OCI-M2 (cell line): ENCODE data around the gene ZNF862.
"Not testable (repeated sequence)": the region's sequence is repeated elsewhere in the genome, so short reads cannot be mapped to it uniquely, and the experiment has no call there.

Experiments used
- DNase-seq: peaks from one replicate; lab custom pipeline; 2025; ENCODE audit not compliant: unreplicated experiment; lab: John Stamatoyannopoulos, UW

Gene ZNF862

DNA sequence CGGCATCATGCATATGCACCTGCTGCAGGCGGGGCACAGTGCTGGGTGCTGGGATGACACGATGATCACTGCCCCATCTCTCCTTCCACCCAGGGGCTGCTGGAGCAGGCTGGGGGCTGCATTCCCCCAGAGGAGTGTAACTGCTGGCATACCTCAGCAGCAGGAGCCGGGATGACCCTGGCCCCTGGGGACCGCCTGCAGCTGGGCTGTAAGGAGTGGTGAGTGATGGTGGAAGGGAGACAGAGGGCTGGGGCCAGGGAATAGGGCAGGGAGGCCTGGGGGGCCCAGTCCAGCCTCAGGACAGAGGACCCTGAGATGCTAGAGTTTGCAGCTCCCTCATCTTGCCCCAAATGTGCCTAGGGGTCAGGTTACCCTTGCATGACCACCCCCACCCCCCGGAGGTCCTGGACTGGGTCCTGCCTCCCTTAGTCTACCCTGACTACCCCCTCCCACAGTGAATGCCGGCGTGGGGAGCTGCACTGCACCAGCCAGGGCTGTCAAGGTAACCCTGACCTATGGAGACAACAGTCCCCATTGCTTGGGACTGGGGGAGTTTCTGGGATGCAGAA lies 14.5 kb upstream of the ZNF862 start:
- no peak for DNase-seq

DNA sequence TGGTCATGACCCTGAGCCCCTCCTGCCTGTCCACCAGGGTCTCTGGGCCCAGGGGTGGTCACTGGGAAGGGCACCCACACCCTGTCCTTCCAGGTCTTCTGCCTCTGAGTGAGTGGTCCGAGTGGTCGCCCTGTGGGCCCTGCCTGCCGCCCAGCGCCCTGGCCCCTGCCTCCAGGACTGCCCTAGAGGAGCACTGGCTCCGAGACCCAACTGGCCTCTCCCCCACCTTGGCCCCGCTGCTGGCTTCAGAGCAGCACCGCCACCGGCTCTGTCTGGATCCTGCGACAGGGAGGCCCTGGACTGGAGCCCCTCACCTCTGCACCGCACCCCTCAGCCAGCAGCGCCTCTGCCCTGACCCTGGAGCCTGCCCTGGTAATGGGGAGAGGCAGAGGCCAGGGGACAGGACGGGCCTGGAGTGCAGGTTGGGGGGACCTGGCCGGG lies 13.9 kb upstream of the ZNF862 start:
- DNase-seq, result no peak

DNA sequence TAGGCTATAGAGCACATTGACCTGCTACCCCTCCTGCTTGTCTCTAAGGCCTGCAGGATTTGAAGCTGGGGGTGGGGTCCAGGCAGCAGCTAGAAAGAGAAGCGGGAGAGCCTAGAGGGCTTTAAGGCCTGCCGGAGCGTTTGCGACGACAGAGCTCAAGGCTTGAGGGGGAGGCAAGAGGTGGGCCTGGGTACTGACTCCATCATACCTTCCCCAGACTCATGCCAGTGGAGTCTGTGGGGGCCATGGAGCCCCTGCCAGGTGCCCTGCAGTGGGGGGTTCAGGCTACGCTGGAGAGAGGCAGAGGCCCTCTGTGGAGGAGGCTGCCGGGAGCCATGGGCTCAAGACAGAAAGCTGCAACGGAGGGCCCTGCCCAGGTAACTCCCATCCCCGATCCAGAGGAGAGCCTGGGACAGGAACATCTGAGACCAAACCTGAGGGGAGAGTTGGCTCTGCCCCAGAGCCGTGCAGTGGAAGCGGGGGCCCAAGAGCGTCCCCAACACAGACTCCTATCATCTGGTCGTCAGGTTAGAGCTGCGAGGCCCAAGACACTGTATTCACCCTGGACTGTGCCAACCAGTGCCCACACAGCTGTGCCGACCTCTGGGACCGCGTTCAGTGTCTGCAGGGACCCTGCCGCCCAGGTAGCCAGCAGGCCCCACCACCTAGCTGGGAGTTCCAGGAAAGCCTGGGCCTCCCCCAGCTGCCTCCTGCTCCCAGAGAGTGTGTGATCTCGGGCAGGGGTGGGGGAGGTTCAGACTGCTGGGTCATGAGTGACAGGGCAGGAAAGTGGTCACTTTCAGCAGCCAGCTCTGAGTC lies 13.2 kb upstream of the ZNF862 start:
- DNase-seq, result no peak

DNA sequence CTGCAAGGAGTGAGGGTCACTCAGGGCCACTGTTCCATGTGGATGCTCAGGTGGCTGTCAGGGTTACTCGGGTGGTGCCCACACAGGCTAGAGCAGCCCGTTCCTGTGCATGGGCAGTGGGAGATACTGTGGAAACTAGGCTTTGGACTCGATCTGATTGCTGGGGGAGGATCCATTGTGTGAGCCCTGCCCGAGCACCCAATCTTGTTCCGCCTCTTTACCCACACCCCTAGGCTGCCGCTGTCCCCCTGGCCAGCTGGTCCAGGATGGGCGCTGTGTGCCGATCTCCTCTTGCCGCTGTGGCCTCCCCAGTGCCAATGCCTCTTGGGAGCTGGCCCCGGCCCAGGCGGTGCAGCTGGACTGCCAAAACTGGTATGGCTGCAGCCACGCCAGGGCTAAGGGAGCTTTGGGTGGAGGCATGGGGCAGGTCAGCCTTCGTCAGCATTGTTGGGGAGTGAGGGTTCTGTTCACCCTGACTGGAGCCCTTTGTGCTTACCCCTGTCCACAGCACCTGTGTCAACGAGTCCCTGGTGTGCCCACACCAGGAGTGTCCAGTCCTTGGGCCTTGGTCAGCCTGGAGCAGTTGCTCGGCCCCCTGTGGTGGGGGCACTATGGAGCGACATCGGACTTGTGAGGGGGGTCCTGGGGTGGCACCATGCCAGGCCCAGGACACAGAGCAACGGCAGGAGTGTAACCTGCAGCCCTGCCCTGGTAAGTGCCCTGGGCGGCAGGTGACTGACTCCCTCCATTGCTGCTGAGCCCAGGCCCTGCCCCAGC lies 12.4 kb upstream of the ZNF862 start:
- DNase-seq, result no peak

DNA sequence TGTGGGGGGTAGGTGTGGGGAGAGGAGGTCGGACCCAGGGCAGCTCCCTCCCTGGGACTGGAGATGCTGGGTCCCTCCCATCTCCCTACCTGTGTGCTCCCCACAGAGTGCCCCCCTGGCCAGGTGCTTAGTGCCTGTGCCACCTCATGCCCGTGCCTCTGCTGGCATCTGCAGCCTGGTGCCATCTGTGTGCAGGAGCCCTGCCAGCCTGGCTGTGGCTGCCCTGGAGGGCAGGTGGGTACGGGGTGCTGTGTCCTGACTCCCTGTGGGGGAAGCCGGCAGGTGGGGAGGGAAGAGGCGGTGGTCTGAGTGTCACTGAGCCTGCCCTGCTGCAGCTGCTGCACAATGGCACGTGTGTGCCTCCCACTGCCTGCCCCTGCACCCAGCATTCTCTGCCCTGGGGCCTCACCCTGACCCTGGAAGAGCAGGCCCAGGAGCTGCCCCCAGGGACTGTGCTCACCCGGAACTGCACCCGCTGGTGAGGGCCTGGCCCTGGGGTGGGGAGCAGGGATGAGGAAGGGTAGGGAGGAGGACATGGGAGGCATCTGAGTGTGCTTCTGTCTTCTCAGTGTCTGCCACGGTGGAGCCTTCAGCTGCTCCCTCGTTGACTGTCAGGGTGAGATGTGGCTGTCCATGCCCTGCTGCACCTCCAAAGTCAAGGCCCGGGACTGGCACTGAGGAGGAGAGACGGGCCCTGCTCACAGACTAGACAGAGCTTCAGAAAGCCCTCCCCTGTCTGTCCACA lies 11.7 kb upstream of the ZNF862 start:
- no peak for DNase-seq

GRCh38 chr7:149827089-149827981 lies 10.8 kb upstream of the ZNF862 start:
- no peak for DNase-seq

DNA sequence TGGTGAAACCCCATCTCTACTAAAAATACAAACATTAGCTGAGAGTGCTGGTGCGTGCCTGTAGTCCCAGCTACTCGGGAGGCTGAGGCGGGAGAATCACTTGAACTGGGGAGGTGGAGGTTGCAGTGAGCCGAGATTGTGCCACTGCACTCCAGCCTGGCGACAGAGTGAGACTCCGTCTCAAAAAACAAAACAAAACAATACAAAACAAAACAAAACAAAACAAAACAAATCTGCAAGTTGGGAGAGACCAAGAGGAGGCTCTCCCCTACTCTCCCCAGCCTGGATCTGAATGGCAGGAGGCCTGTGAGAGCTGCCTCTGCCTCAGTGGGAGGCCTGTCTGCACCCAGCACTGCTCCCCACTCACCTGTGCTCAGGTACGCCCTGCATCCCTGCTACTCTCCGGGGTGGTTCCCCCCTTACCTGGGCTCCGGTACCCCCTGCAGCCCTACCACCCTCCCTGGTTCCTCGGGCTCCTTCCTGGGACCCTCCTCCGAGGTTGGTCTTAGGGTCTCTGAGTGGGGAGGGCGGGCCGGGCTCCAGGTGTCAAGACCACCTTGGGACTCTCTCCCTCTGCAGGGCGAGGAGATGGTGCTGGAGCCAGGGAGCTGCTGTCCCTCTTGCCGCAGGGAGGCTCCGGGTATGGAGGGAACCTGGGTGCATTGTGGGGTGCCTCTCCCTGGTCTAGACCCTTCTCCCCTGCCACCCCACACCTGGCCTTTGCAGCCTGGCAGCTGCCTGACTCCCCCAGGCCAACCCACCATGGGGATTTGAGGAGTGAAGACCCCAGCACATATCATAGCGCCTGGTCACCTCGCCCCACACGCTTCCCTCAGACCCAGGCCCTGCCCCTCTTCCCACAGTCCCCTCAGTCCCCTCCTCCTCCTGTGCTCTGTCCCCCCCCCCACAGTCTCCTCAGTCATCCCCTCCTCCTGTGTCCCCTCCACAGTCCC lies 9.5 kb upstream of the ZNF862 start:
- DNase-seq, result no peak

GRCh38 chr7:149830527-149830926 lies 7.6 kb upstream of the ZNF862 start:
- DNase-seq, result not testable (repeated sequence)

GRCh38 chr7:149830997-149831740 lies 7.0 kb upstream of the ZNF862 start:
- no peak for DNase-seq

GRCh38 chr7:149831741-149832219 lies 6.4 kb upstream of the ZNF862 start:
- DNase-seq, result no peak

DNA sequence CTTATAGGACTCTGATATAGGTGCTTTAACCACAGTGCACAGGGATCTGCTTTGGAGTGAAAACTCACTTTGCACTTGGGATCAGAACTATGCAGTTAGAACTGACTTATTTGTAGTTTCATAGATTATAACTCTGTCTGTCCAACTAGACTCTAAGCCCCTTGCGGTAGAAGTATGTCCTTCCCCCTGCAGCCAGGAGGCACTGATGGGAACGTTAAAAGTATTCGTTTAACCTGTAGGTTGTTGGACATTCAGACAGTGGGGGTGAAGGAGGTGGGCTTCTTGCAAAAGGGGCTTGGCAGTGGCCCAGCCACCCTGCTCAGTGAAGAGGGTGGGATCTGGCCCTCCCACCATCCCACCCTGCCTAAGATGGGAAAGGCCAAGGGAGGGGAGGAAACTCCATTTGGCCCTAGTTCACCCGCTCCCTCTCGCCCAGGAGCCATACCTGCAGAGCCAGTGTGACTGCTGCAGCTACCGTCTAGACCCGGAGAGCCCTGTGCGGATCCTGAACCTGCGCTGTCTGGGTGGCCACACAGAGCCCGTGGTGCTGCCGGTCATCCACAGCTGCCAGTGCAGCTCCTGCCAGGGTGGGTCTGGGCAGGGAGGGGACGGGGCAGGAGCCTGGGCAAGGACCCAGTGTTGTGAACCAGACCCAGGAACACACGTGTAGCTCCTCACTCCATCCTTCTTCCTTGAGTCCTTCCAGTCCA lies 5.7 kb upstream of the ZNF862 start:
- no peak for DNase-seq

DNA sequence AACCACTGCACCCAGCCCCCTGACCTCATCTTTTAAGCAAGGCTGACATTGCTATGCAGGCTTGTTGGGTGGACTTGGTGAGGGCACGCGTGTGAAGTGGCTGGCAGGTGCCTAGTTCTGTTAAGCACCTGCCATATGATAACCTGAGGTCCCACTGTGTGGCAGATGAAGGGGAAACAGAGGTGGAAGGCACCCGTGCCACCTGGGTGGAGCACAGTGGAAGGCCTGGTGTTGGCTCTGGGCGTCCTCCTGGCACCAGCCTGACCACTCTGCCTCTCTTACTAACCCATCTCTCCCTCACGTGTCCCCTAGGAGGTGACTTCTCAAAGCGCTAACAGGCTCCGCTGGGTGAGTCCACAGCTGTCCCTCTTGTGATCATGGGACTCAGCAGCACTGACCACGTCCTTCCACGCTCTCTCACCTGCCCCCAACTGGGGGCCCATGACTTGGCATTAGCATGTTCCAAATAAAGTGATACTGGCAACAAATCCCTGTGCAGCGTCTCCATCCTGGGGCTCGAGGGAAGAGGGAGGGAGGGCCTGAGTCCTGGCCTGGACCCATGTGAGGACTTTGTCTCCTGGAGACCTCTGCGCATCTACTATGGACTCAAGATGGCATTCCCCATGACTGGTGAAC lies 4.6 kb upstream of the ZNF862 start:
- no peak for DNase-seq

- no peak for DNase-seq
Observed at GRCh38 chr7:149834601-149835000, 3.6 kb upstream of the ZNF862 start.

- no peak for DNase-seq
Observed at GRCh38 chr7:149836434-149836833, 1.7 kb upstream of the ZNF862 start.

GRCh38 chr7:149837564-149838223 lies 481 bp upstream of the ZNF862 start:
- DNase-seq, result no peak

DNA sequence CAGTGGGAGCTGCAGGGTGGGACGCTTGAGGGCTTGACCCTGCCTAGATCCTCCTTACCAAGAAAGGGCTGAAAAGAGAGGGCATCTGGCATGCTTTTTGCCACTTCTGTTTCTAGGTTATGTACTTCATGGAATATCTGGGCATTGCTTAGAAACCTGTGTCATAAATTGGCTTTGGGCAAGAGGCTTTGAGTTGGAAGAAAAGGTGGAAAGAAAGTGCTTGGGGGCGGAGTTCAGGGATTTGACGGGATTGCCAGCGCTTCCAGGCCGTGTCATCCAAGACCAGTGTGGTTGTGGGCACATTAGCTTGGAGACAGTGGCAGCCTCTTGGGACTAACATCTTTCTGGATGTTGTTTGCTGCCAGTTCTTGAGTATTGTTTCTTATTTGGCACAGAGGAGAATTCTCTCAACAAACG lies 825 bp downstream of the ZNF862 start:
- no peak for DNase-seq

DNA sequence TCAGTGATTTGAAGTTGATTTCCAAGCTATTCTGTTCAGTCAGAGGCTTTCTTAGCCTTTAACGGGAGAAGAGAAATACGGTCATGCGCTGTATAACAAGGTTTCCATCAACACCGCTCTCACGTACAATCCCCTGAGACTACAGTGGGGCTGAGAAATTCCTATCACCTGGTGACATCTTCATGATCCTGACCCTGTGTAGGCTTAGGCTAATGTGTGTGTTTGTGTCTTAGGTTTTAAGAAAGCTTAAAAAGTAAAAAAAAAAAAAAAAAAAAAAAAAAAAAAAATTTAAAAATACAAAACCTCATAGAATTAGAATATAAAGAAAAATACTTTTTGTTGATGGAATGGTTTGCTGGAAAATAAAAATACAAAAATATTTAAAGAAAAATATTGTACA lies 1.8 kb downstream of the ZNF862 start:
- no peak for DNase-seq
